SK-N-SH (cell line): ENCODE data around the gene JAKMIP1. TPM values are rescaled to one million over a fixed set of nuclear protein-coding genes. Genes with fewer than 3 reads are reported as not detected.

ENCODE experiments used
- CTCF ChIA-PET: fragments of 300-600, 350-600 bp; formaldehyde crosslinking; extraction: SDS; loops from one replicate; lab custom pipeline; 2021; lab: Yijun Ruan, JAX
- POLR2A ChIA-PET: fragments of 350-600 bp; sonication (Branson Sonifier 250); formaldehyde crosslinking; extraction: SDS; loops from one replicate; lab custom pipeline; 2020; ENCODE audit warnings: antibody characterized with exemption, inconsistent platforms; lab: Yijun Ruan, JAX
- DNase-seq: peaks from one replicate; pipeline ENCODE4 v3.0.0; 2012
- H2AFZ ChIP-seq: fragments of 200-600 bp; sonication (generic); 2 replicates; pipeline ENCODE4 v1.8.1; 2016; ENCODE audit warnings: antibody characterized with exemption, mild to moderate bottlenecking, low read depth
- H3F3A ChIP-seq: fragments of 200-600 bp; sonication (generic); replicated peaks from 2 replicates; pipeline ENCODE3; 2016; ENCODE audit warnings: antibody characterized with exemption, mild to moderate bottlenecking; ENCODE audit not compliant: insufficient read depth
- H3K27ac ChIP-seq, 2 experiments: fragments of 200-500 bp in 1 of 2; fragments of 200-600 bp in 1 of 2; sonication (Bioruptor generic) in 1 of 2; sonication (generic), shearing (Covaris generic) in 1 of 2; 2 replicates each; pipeline versions ENCODE4 v1.5.1 to v1.6.1; 2014 to 2016; ENCODE audit warnings: low read depth in 2 of 2, inconsistent platforms in 1 of 2, low read length in 1 of 2, mild to moderate bottlenecking in 1 of 2, mixed read lengths in 1 of 2
- H3K27me3 ChIP-seq: fragments of 200-600 bp; sonication (generic), shearing (Covaris generic); 2 replicates; pipeline ENCODE4 v1.6.1; 2016; ENCODE audit warnings: mixed run types; ENCODE audit not compliant: insufficient read depth
- H3K36me3 ChIP-seq, 2 experiments: fragments of 200-500 bp in 1 of 2; fragments of 200-600 bp in 1 of 2; sonication (Bioruptor generic) in 1 of 2; sonication (generic) in 1 of 2; replicated peaks in 1 of 2; 2 replicates each; pipeline versions ENCODE3 to v1.5.1; 2014 to 2016; ENCODE audit warnings: low read length in 1 of 2, mild to moderate bottlenecking in 1 of 2; ENCODE audit not compliant: insufficient read depth in 2 of 2, control insufficient read depth in 1 of 2
- H3K4me1 ChIP-seq, 2 experiments: fragments of 200-500 bp in 1 of 2; fragments of 200-600 bp in 1 of 2; sonication (Bioruptor generic) in 1 of 2; sonication (generic), shearing (Covaris generic) in 1 of 2; 2 replicates each; pipeline versions ENCODE4 v1.5.1 to v1.6.1; 2014 to 2016; ENCODE audit warnings: low read depth in 1 of 2, low read length in 1 of 2, mixed run types in 1 of 2; ENCODE audit not compliant: insufficient read depth in 2 of 2, control insufficient read depth in 1 of 2
- H3K4me2 ChIP-seq: fragments of 200-600 bp; sonication (generic), shearing (Covaris generic); 2 replicates; pipeline ENCODE4 v1.6.1; 2017; ENCODE audit warnings: mixed run types
- H3K4me3 ChIP-seq, 2 experiments: fragments of 200-500 bp in 1 of 2; fragments of 200-600 bp in 1 of 2; sonication (Bioruptor generic) in 1 of 2; sonication (generic), shearing (Covaris generic) in 1 of 2; 2 replicates each; pipeline versions ENCODE4 v1.5.1 to v1.8.1; 2014 to 2016; ENCODE audit warnings: low read depth in 2 of 2, inconsistent platforms in 1 of 2, low read length in 1 of 2, mild to moderate bottlenecking in 1 of 2, mixed read lengths in 1 of 2, moderate library complexity in 1 of 2
- H3K79me2 ChIP-seq: fragments of 200-600 bp; sonication (generic); 2 replicates; pipeline ENCODE4 v1.8.1; 2017; ENCODE audit warnings: mild to moderate bottlenecking; ENCODE audit not compliant: insufficient read depth
- H3K9ac ChIP-seq: fragments of 200-600 bp; sonication (generic); 2 replicates; pipeline ENCODE4 v1.6.1; 2017; ENCODE audit warnings: mixed run types
- H3K9me2 ChIP-seq: fragments of 200-600 bp; sonication (generic); 2 replicates; pipeline ENCODE4 v1.6.1; 2017; ENCODE audit warnings: mixed run types
- H3K9me3 ChIP-seq: fragments of 200-600 bp; sonication (generic); 2 replicates; pipeline ENCODE4 v1.6.1; 2017; ENCODE audit warnings: mixed run types, mild to moderate bottlenecking, moderate library complexity
- H4K20me1 ChIP-seq: fragments of 200-600 bp; sonication (generic); 2 replicates; pipeline ENCODE4 v1.6.1; 2017; ENCODE audit warnings: mild to moderate bottlenecking, mixed run types; ENCODE audit not compliant: insufficient read depth
- ELF1 ChIP-seq: IDR thresholded peaks from 2 replicates; pipeline ENCODE4 v1.4.0; 2012
- EZH2phosphoT487 ChIP-seq: fragments of 200-600 bp; sonication (generic); IDR thresholded peaks from 2 replicates; pipeline ENCODE4 v1.6.1; 2017; ENCODE audit warnings: low read depth, mixed run types, mild to moderate bottlenecking, antibody characterized with exemption, moderate library complexity, borderline replicate concordance
- FOSL2 ChIP-seq: IDR thresholded peaks from 2 replicates; pipeline ENCODE4 v1.4.0; 2012; ENCODE audit warnings: low read depth, mild to moderate bottlenecking, moderate library complexity, borderline replicate concordance
- FOXJ3 ChIP-seq: sonication (generic); formaldehyde crosslinking; IDR thresholded peaks from 2 replicates; pipeline ENCODE4 v1.5.1; 2020; ENCODE audit warnings: mild to moderate bottlenecking, missing genetic modification reagents
- FOXM1 ChIP-seq: IDR thresholded peaks from 2 replicates; pipeline ENCODE4 v1.4.0; 2012; ENCODE audit warnings: low read depth, mild to moderate bottlenecking
- IRF3 ChIP-seq: fragments of 150-350 bp; IDR thresholded peaks from 2 replicates; pipeline ENCODE4 v1.6.1; 2016; ENCODE audit warnings: mild to moderate bottlenecking, low read depth, low read length
- JUND ChIP-seq: IDR thresholded peaks from 2 replicates; pipeline ENCODE4 v1.4.0; 2012
- NFIC ChIP-seq: IDR thresholded peaks from 2 replicates; pipeline ENCODE4 v1.4.0; 2012; ENCODE audit warnings: borderline replicate concordance
- RAD21 ChIP-seq: IDR thresholded peaks from 2 replicates; pipeline ENCODE4 v1.6.1; 2012; ENCODE audit warnings: mild to moderate bottlenecking, low read length
- RFX5 ChIP-seq: IDR thresholded peaks from 2 replicates; pipeline ENCODE4 v1.6.1; 2012; ENCODE audit warnings: mild to moderate bottlenecking, improper control_type of control experiment, low read length
- USF1 ChIP-seq: IDR thresholded peaks from 2 replicates; pipeline ENCODE4 v1.4.0; 2012; ENCODE audit warnings: low read depth, borderline replicate concordance
- WGBS: methylation state at CpG from one replicate; pipeline ENCODE4 v1.1.6; 2017; ENCODE audit warnings: low lambda C conversion rate; 5-methylcytosine and 5-hydroxymethylcytosine counted together
- polyA plus RNA-seq, 3 experiments: library from polyadenylated mRNA; depleted of rRNA; stranded (reverse); fragments of >200 nt; gene quantifications; 2 replicates each; pipeline ENCODE4 v1.2.3, GENCODE V29; 2012
- TF ChIP-seq, protein P1 (sequence below): fragments of 200-600 bp; sonication (generic); IDR thresholded peaks from 2 replicates; pipeline ENCODE4 v1.6.1; 2017; ENCODE audit warnings: antibody characterized with exemption, mild to moderate bottlenecking, moderate library complexity
- TF ChIP-seq, protein P2 (sequence below): IDR thresholded peaks from 2 replicates; pipeline ENCODE4 v1.6.1; 2012; ENCODE audit warnings: mild to moderate bottlenecking, low read depth, low read length, moderate library complexity
- TF ChIP-seq, protein P3 (sequence below): fragments of 150-350 bp; IDR thresholded peaks from 2 replicates; pipeline ENCODE4 v1.6.1; 2017; ENCODE audit warnings: antibody characterized with exemption, low read length, low read depth, borderline replicate concordance

The JAKMIP1 gene
- polyA plus RNA-seq, 1 of the 3 experiments (the other 2 are of a cell fraction): 0.54 TPM

DNA sequence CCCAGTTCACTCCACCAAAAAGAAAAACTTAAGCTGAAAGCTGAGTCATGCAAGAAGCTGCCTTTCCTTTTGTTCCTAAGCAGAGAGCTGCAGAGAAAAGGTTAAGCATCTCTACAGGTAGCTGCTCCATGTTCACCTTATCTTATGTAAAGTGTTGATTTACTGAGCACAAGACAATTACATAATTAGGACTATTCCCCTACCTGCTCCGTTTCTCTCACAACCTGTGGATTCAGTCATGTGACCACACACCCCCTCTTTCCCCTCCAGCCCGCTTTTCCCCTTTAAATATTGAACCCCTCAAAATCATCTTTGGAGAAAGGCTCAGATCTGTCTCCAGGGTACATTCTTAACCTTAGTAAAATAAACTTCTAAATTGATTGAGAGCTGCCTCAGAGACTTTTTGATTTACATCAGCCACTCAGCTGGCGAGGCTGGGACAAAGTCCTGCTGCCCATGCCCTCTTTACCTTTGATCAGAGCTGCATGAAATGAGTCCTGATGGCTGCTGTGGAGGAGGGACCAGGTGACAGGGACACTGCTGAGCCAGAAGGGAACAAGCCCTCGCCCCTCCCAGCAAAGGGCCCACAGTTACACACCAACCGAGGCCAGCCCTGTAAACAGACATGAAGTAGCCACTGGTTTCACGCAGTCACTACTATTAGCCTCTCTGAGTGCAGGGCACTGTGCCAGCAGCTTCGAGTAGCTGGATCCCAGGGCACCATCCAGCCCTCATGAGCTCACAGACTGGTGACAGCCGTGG is 128.2 kb downstream of the JAKMIP1 start:
- 19% methylated on average over 8 of the region's 8 CpGs for WGBS
- CTCF ChIA-PET: interaction anchor here (0.9 to 2.4 kb wide), 5 partner anchors 15 to 178 kb away, joined by 3 to 11 read pairs (median 9); no protein-coding TSS in a partner anchor
- peak; percentile 46 for DNase-seq

More for the DNA sequence above, 128.2 kb downstream of the JAKMIP1 start:
- Histone ChIP-seq H3F3A (no peaks in the 10 kb centered on the region), H3K79me2 (no peaks in the 10 kb centered on the region), H3K9me2 (no peaks in the 10 kb centered on the region), H4K20me1 (no peaks in the 10 kb centered on the region), H2AFZ (no peak overlapping the region)
- POLR2A ChIA-PET: no interaction called here
- no peak for TF ChIP-seq USF1
- TF ChIP-seq, protein P1, sequence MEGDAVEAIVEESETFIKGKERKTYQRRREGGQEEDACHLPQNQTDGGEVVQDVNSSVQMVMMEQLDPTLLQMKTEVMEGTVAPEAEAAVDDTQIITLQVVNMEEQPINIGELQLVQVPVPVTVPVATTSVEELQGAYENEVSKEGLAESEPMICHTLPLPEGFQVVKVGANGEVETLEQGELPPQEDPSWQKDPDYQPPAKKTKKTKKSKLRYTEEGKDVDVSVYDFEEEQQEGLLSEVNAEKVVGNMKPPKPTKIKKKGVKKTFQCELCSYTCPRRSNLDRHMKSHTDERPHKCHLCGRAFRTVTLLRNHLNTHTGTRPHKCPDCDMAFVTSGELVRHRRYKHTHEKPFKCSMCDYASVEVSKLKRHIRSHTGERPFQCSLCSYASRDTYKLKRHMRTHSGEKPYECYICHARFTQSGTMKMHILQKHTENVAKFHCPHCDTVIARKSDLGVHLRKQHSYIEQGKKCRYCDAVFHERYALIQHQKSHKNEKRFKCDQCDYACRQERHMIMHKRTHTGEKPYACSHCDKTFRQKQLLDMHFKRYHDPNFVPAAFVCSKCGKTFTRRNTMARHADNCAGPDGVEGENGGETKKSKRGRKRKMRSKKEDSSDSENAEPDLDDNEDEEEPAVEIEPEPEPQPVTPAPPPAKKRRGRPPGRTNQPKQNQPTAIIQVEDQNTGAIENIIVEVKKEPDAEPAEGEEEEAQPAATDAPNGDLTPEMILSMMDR: no peak
- TF ChIP-seq RAD21: no peak
- no peak for TF ChIP-seq FOXJ3 (CRISPR knock-in tag)
- TF ChIP-seq IRF3: no peak
- TF ChIP-seq ELF1: no peak
- no peak for TF ChIP-seq JUND
- TF ChIP-seq NFIC: no peak
- no peak for TF ChIP-seq FOXM1
- TF ChIP-seq, protein P2, sequence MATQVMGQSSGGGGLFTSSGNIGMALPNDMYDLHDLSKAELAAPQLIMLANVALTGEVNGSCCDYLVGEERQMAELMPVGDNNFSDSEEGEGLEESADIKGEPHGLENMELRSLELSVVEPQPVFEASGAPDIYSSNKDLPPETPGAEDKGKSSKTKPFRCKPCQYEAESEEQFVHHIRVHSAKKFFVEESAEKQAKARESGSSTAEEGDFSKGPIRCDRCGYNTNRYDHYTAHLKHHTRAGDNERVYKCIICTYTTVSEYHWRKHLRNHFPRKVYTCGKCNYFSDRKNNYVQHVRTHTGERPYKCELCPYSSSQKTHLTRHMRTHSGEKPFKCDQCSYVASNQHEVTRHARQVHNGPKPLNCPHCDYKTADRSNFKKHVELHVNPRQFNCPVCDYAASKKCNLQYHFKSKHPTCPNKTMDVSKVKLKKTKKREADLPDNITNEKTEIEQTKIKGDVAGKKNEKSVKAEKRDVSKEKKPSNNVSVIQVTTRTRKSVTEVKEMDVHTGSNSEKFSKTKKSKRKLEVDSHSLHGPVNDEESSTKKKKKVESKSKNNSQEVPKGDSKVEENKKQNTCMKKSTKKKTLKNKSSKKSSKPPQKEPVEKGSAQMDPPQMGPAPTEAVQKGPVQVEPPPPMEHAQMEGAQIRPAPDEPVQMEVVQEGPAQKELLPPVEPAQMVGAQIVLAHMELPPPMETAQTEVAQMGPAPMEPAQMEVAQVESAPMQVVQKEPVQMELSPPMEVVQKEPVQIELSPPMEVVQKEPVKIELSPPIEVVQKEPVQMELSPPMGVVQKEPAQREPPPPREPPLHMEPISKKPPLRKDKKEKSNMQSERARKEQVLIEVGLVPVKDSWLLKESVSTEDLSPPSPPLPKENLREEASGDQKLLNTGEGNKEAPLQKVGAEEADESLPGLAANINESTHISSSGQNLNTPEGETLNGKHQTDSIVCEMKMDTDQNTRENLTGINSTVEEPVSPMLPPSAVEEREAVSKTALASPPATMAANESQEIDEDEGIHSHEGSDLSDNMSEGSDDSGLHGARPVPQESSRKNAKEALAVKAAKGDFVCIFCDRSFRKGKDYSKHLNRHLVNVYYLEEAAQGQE: no peak
- TF ChIP-seq FOSL2: no peak
- TF ChIP-seq RFX5: no peak
- TF ChIP-seq EZH2phosphoT487: no peak
- TF ChIP-seq, protein P3, sequence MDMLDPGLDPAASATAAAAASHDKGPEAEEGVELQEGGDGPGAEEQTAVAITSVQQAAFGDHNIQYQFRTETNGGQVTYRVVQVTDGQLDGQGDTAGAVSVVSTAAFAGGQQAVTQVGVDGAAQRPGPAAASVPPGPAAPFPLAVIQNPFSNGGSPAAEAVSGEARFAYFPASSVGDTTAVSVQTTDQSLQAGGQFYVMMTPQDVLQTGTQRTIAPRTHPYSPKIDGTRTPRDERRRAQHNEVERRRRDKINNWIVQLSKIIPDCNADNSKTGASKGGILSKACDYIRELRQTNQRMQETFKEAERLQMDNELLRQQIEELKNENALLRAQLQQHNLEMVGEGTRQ: no peak
- TF ChIP-seq, all 33 proteins: peak for 0
- Histone ChIP-seq H3K9me3 (no peaks in the 10 kb centered on the region), H3K4me2 (no peak overlapping the region), H3K36me3 (no peaks in the 10 kb centered on the region), H3K9ac (no peak overlapping the region), H3K27me3 (no peaks in the 10 kb centered on the region), H3K27ac (no peak overlapping the region; a peak in 1 of 4 replicates), H3K4me1 (peaks cover 0 to 11% of the 10 kb centered on the region in 2 experiments; a peak in 1 of 4 replicates), H3K4me3 (no peak overlapping the region)
